HG03432 (cell line): ENCODE measurements around the gene SLC6A19.

Experiments
- ATAC-seq: cut with Tn5 transposase; IDR thresholded peaks from one replicate; pipeline ENCODE4 v1.9.1; 2021; ENCODE audit warnings: mild to moderate bottlenecking, moderate library complexity; ENCODE audit not compliant: unreplicated experiment

The SLC6A19 gene

DNA sequence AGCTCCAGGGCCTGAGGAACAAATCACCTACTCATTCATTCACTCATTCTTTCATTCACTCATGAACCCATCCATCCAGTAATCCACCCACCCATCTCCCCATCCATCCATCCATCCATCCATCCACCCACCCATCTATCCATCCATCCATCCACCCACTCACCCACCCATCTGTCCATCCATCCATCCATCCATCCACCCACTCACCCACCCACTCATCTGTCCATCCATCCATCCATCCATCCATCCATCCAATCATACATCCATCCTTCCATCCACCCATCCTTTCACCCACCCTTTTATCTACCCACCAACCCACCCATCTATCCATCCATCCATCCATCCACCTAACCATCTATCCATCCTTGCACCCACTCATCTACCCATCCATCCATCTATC, 35.5 kb upstream of the SLC6A19 start:
- ATAC-seq: no peak

GRCh38 chr5:1166370-1166769, 35.0 kb upstream of the SLC6A19 start:
- ATAC-seq: no peak

DNA sequence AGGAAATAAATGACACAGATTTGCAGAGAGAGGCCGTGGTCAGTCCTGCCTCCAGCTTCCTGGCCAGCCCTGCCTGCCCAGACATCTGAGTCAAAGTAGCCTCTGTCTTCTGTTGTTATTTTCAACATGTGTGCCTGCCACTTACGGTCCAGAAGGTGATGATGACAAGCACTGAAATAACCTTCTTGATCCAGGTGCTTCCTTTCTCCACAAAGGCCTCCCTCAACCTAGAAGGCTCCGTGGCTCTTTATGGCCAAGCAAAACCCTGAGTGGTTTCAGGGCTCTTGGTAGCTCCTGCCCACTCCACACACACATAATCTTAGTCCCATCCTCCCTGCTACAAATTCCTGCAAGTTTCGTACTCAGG, 34.1 kb upstream of the SLC6A19 start:
- peak; percentile 11 for ATAC-seq

GRCh38 chr5:1167728-1168709, 33.4 kb upstream of the SLC6A19 start:
- ATAC-seq: peak; percentile 73

DNA sequence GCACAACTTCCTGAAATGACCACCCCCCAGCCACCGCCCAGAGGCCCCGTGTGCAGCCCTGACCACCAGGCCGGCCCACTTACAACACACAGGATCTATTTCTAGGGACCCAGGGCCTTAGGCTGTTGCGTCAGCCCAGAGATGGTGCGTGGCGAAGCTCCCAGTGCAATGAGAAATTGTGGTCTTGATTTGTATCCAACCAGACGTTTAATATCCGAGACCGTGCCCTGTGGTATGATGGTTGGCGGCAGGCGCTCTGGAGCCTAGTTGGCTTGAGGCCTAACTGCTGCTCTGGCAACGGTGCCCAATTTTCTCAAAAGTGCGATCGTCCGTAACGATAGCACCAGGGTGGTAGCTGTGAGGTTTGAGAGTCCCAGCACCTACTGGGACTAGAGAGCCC, 32.6 kb upstream of the SLC6A19 start:
- no peak for ATAC-seq

DNA sequence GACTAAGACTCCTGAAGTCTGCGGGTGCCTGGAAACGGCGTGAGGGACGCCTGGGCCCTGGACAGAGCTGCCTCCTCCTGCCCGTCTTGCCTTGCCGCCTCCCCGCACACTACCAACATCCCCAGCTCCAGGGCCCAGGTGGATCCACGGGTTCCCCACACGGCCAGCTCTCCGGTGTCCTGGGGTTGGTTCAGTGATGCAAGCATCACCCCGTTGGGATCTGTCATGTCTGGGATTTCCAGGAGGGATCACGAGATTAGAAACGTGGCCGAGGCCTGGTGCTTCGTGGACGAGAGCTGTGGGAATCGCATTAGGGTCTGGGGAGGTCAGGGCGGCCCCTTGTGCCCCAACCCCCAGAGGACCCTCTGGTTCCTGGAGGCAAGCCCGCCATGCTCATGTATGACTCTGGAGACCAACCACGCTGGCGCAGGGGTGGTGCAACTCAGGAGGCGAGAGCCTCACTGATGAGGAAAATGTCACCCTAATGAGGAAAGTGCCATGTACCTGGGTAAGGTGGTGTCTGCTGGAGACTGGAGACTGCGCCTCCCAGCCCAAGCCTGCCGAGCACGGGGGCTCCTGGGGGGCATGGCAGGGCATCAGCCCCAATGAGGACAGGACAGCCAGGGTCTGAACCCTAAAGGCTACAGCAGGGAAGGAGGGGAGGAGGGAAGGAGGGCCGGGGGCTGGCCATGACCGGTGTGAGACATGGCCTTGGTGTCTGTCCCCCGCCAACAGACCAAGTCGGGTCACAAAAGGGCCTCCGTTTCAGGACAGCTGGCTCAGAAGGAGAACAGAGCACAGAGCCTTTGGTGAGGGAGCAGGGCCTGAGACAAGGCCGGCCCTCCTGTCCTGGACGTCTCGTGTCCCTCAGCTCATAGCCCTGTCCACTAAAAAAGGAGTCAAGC, 31.9 kb upstream of the SLC6A19 start:
- ATAC-seq: no peak

DNA sequence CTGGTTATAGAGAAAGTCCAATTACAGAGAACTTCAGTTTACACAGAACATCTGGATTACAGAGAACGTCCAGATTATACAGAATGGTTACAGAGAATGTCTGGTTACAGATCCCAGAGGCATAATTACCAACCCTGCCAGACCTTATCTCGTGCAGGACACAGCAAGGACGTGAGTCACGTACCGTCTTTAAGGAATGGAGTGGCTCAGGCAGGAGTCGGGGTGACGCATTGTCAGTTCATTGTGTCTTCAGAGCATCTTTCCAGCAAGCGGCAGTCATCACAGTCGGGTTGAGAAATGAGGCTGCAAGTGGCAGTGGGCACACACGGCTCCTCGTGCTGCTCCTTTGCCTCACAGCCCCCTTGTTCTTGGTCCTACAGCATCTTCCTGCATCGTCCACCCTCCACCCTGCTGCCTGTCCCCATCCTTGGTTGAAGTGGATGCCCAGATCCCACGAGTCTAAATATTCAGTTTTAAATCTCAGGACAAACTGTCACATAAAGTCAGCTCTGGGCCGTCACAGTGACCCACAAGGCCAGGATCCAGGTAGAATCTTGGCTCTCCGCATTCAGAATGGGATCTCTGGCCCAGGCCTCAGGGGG, 30.0 kb upstream of the SLC6A19 start:
- ATAC-seq: no peak

GRCh38 chr5:1172007-1172581, 29.3 kb upstream of the SLC6A19 start:
- no peak for ATAC-seq

- no peak for ATAC-seq
These were observed 28.6 kb upstream of the SLC6A19 start for GRCh38 chr5:1172670-1173404.

DNA sequence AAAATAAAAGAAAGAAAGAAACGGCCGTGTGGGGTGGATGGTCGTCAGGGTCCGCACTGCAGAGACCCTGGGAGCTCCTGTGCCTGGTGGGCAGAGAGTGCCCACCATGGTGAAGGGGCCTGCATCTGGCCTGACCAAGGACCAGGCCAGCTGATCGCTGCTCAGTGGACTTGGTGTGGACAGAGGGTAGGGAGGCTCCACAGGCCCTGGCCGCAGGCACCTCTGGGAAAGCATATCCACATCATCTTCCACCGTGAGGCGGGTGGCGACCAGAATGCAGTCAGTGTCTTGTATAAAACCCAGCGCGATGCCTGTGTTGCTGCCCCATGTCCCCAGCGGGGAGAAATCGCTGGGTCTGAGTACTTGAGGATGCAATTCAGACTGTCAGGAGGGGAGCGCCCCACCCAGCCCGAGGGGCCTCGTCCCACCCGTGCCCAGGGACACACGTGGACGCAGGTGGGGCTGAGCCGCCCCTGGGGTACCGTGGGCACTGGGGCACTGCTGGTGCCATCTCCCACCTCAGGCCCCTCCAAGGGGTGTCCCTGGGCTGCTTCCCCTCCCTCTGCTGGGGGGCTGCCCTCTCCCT, 27.8 kb upstream of the SLC6A19 start:
- ATAC-seq: no peak

DNA sequence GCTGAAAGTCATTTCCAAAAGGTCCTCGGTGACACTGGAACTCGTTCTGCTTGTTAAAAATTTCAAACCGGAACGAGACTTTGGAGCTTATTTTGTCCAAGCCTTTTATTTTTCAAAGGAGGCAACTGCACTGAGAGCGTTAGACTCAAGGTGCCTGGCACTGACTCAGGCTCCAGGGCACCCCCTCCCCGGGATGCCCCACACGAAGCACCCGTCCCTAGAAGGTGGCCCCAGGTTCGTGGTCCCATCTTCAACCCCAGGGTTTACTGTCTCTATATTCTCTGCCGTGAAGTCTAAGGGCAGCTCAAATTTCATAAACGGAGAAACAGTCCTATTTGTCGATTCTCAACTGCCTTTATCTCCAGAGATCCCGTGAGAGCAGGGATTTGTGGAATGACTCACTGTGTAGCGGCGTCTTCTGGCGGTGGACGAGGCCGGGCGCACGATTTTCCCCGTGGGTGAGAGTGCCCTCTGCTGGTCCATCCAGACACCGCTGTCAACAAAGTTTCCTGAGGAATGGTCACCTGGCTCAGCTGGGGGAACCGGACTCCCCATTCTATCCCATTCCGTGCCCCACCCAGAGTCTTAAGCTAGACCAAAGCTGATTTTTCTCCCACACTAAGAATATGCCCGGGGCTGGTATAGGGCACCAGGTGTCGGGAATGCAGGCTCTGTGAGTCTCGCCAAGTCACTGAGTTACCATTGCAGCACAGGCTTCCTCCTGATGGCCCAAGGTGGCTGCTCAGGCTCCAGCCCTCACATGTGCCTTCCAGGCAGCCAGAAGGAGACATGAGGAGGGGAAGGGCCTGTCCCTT, 27.1 kb upstream of the SLC6A19 start:
- no peak for ATAC-seq

DNA sequence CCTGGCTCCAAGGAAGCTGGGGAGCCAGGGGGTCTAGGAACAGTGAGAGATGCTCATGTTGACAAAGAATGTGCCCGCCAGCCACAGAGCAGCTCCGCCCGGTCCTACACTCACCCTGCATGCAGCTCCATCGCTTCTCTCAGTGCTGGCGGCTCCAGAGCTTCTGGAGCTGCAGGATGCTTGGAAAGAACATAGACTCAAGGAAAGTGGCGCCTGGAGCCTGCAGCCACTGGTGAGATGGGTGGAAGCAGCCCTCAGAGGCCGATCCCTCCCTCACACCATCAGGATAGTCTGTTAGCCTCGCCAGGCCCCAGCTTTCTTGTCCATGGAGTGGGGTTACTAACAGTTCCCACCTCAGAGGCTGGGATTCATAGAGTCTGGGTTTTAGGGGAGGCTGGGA, 26.4 kb upstream of the SLC6A19 start:
- no peak for ATAC-seq

GRCh38 chr5:1175801-1176472, 25.5 kb upstream of the SLC6A19 start:
- ATAC-seq: no peak

- ATAC-seq: no peak
These were observed 24.7 kb upstream of the SLC6A19 start for GRCh38 chr5:1176473-1177391.

DNA sequence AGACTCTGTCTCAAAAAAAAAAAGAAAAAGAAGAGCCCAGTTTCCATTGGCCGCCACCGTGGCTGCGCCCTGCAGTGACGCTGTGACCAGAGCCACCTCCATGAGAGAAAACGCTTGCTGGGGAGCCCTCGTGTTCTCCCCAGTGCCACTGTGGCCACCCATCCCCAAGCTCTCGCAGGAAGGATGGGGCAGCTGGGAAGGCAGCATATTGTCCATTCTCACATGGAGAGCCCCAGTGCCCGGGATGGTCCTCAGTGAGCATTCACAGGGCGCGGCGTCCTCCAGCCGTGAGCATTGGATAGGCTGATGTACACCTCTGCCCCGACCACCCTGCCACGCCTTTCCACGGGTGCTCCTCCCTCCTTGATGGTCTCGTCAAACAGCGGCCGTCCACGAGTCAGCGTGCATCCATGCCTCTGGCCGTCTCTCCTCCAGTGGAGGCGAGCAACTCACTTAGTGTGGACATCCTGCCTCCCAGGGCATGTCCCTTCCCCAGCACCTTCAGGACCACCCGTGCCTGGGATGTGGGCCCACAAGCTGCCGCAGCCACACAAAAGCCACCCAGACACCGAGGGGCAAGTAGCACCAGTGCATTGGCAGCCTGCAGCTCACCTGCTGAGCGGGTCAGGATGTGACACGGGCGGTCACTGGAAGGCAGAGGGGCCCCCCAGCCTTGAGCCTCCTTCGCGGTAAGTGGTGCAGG, 23.4 kb upstream of the SLC6A19 start:
- no peak for ATAC-seq

DNA sequence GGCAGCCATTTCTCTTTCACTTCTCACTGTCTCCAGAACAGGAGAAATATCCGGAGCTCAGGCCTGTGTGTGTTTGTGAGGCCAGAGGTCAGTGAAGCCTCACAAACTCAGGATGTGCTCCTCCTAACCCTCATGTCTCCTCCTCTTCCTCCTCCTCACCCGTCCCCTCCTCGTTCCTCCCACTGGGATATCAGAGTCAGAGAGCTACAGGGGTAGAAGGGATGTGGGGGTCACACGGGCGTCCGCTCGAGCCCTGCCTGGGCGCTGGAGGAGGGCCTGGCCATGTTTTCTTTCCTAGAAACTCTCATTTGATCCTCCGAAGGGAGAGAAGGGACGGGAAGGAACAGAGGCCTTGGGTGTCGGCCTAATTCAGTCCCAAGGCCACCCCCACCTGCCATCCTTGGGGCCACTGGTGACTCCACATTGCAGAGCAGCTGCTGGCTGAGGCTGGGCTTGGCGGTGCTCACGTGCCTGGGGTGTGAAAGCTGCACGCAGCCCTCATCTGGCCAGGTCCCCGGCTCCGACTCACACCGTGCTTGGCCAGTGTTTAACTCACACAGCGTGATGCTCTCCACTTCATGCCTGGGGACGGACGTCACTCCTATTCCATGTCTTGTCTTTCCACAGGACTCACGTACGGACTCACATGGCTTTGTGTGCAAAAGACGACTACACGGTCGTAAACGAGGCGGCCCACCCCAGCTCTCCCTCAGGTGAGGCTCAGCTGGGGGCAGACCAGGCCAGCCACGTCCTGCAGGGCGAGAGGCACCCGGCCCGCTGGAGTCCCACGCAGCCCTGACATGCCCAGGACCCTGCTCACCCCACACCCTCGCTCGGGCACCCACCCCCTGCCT, 22.6 kb upstream of the SLC6A19 start:
- no peak for ATAC-seq
